Astrocyte of the cerebellum (primary cell): Measurements from ENCODE around the gene DGCR8.

Experiments used
- DNase-seq: peaks from one replicate; pipeline ENCODE4 v3.0.0-alpha.2; 2011; ENCODE audit warnings: low read depth
- H3K4me3 ChIP-seq: 2 replicates; pipeline ENCODE4 v1.5.1; 2011; ENCODE audit warnings: mild to moderate bottlenecking, low read depth, low read length, moderate library complexity
- in situ Hi-C: cut with HindIII; loops from 2 replicates; pipeline ENCODE4 v1.10.0; 2017; ENCODE audit warnings: low sequenced_read_pairs
- TF ChIP-seq, protein P1 (sequence below): IDR thresholded peaks from 2 replicates; pipeline ENCODE4 v1.5.1; 2012; ENCODE audit warnings: low read length, low read depth, moderate library complexity, mild to moderate bottlenecking; ENCODE audit errors: missing control alignments

DGCR8 gene

DNA sequence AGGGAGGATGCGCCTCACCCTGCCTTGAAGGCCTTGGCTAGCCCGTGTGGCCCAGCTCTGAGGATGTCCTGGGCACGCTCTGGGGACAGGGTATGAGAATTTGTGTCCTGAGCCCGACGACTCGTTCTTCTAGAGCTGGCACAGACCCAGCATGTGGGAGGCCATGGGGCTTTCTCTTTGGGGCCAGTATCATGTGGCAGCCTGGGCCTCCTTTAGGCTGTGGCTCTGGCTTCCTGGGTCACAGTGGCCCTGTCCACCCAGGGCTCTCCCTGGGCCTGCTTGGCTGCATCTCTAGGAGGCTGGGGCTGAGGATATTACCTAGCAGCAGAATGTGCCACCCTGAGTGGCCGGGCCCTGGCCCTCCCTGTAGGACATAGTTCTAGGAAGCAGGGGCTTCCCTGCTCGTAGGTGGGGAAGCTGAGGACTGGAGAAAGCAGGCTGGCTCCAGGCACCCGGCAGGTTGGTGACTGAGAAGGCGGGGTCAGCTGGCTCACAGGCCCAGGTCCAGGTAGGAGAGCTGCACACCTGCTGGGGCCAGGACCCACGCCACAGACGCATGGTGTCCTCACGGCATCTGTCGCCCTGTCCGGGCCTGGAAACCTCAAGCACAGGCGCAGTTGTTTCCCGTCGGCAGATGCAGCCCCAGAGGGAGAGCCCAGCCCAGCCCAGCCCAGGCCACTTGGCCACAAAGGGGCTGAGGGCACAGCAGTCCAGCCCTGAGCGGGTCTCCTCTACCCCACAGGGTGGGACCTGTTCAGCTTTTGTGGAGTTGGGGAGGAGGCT lies 64.0 kb downstream of the DGCR8 start:
- DNase-seq = no peak
- no peak overlapping the region for H3K4me3 ChIP-seq
- TF ChIP-seq, protein P1, sequence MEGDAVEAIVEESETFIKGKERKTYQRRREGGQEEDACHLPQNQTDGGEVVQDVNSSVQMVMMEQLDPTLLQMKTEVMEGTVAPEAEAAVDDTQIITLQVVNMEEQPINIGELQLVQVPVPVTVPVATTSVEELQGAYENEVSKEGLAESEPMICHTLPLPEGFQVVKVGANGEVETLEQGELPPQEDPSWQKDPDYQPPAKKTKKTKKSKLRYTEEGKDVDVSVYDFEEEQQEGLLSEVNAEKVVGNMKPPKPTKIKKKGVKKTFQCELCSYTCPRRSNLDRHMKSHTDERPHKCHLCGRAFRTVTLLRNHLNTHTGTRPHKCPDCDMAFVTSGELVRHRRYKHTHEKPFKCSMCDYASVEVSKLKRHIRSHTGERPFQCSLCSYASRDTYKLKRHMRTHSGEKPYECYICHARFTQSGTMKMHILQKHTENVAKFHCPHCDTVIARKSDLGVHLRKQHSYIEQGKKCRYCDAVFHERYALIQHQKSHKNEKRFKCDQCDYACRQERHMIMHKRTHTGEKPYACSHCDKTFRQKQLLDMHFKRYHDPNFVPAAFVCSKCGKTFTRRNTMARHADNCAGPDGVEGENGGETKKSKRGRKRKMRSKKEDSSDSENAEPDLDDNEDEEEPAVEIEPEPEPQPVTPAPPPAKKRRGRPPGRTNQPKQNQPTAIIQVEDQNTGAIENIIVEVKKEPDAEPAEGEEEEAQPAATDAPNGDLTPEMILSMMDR = no peak
- in situ Hi-C loops = no loop called here

DNA sequence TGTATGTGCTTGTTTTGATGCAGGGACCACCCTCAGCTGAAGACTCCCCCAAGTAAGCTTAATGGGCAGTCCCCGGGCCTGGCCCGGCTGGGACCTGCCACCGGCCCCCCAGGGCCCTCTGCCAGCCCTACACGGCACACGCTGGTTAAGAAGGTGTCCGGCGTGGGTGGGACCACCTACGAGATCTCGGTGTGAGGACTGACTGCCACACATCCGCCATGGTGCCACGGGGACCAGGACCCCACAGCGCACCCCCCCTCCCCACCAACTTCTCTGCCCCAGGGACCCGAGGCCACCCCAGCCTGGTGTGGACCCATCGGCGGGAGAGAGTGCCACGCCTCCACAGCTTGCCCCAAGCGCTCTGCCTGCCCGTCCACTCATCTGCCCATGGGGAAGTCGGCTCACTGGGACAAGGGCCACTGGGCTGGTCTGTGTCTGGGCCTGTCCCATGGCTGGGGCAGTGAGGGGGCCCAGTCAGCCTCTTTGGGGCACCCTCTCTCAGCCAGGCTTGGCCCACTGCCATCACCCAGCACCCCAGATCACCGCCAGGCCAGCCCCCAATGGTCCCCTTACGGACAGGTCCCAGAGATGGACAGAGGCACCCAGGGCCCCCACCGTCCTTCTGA lies 65.3 kb downstream of the DGCR8 start:
- H3K4me3 ChIP-seq = no peak overlapping the region
- TF ChIP-seq, protein P1 = no peak
- in situ Hi-C loops = no loop called here
- DNase-seq = no peak

DNA sequence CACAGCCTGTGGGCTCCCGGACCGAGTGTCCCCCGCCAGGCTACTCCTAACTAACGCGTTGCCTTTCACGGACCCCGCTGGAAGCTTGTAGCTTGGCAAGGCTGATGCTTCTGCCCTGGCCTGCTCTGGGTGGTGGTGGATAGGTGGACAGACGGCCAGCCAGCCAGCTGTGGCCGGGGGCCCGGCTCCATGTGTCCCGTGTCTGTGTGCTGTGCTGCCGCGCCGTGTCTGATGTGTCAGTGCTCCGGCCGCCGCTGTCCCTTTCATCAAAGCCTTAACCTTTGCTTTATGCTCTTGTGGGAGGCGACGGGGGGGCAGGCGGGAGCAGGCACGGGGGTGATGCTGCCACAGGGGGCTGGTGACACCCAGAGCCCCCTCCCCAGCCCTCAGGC lies 65.8 kb downstream of the DGCR8 start:
- in situ Hi-C loops = no loop called here
- no peak for DNase-seq

DNA sequence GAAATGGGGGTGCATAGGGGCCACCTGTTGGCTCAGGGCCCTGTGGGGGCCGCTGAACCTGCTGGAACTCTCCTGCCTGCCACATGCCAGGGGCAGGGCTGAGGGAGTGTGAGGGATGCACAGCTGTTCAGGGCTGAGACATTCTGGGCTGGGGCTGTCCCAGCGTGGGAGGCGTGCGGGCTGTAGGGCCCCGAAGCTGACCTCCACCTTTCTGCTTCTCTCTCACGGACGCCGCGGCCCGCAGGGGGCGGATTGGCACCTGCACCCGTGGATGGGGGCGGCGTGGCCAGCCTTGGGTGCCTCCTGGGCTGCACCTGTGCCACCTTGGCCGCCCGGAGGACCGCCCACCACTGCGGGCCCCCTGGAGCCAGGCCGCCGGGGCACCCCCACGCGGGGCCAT lies 66.7 kb downstream of the DGCR8 start:
- in situ Hi-C loops = no loop called here
- H3K4me3 ChIP-seq = no peak overlapping the region
- DNase-seq = no peak
- TF ChIP-seq, protein P1 = no peak

More for the DNA sequence above, 65.8 kb downstream of the DGCR8 start:
- TF ChIP-seq, protein P1 = no peak
- H3K4me3 ChIP-seq = no peak overlapping the region

DNA sequence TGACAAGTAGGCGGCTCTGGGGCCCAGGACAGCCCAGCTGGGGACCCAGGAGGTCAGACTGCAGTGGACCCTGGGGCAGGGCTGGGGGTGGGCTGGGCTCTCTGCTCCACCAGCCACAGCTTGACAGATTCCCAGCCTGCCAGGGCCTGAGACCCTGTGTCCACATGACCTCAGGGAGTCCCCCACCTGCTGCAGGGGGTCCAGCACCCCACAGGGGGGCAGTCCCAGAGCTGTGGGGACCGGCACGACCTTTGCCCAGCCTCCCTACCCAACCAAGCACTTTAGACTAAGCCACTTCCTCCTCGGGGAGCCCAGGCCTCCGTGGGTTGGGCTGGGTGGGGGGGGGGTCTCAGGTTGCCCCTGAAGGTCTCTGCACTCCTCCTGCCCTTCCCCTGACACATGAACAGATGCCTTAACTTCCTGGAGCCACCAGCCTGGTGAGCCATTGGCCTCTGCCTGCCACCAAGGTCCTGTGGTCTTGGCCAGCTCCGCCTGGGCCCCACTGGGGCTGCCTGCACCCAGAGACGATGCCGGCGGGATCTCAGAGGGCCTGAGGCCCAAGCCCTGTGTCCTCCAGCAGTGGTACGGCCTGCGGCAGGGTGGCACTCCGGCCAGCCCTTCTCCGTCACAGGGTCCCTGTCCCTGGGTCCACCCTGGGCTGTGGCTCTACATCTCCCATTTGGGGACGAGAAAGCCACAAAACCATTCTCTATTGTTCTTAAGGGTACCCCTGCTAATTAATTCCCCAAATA lies 67.4 kb downstream of the DGCR8 start:
- in situ Hi-C loops = no loop called here
- no peak for DNase-seq
- TF ChIP-seq, protein P1 = no peak
- H3K4me3 ChIP-seq = no peak overlapping the region

DNA sequence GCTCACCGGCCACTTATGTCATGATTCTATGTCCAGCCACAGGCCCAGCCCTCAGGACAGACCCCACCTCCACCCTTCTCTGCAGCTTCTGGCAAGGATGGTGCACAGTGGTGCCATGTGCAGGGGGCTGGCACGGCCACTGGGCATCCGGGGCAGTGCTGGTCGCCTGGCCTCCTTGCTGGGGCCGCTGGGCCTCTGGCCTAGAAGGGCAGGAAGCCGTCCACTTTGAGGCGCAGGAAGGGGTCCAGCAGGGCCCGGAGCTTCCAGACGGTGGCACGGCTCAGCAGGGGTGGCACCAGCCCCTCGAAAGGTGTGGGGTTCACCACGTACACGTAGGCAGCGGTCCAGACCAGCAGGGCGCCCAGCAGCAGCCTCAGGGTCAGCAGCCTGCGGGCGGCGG lies 68.4 kb downstream of the DGCR8 start:
- TF ChIP-seq, protein P1 = no peak
- in situ Hi-C loops = no loop called here
- no peak for DNase-seq
- H3K4me3 ChIP-seq = no peak overlapping the region
